NCI-H2196 treated with DMSO at 0.1 percent for 48 hours (cell line): ENCODE data around the gene GMIP.
"Not testable (repeated sequence)": the region's sequence is repeated elsewhere in the genome, so short reads cannot be mapped to it uniquely, and the experiment has no call there.

Experiments
- DNase-seq: peaks from one replicate; lab custom pipeline; 2025; ENCODE audit not compliant: unreplicated experiment; lab: John Stamatoyannopoulos, UW

GMIP gene

GRCh38 chr19:19613506-19613905 is 30.0 kb downstream of the GMIP start:
- DNase-seq: no peak

- DNase-seq: no peak
Measured at GRCh38 chr19:19610376-19611202, 32.9 kb downstream of the GMIP start.

DNA sequence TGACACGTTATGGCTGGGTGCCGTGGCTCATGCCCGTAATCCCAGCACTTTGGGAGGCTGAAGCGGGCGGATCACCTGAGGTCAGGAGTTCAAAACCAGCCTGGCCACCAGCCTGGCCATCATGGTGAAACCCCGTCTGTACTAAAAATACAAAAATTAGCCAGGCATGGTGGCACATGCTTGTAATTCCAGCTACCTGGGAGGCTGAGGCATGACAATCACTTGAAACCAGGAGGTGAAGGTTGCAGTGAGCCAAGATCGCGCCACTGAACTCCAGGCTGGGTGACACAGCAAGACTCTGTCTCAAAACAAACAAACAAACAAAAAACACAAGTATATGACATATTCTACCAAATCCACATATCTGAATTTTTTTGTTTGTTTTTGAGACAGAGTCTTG is 36.8 kb downstream of the GMIP start:
- not testable (repeated sequence) for DNase-seq

DNA sequence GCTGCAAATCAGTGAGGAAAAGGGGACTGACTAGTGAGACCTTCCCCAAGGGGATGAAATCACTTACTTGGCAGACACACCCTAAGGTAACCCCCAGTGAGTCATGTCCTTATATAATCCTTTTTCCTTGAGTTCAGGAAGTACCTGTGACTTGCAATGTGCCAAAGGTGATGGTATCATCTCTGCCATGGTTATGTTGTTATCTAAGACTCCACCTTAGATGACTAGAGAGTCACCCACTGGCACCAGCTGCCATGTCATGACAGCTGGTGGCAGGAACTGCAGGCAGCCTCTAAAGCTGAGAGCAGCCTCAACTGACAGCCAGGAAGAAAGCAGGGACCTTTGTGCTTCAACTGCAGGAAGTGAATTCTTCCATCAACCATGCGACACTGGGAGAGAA is 37.4 kb downstream of the GMIP start:
- DNase-seq: no peak

- no peak for DNase-seq
Measured at GRCh38 chr19:19602713-19603324, 40.6 kb downstream of the GMIP start.

DNA sequence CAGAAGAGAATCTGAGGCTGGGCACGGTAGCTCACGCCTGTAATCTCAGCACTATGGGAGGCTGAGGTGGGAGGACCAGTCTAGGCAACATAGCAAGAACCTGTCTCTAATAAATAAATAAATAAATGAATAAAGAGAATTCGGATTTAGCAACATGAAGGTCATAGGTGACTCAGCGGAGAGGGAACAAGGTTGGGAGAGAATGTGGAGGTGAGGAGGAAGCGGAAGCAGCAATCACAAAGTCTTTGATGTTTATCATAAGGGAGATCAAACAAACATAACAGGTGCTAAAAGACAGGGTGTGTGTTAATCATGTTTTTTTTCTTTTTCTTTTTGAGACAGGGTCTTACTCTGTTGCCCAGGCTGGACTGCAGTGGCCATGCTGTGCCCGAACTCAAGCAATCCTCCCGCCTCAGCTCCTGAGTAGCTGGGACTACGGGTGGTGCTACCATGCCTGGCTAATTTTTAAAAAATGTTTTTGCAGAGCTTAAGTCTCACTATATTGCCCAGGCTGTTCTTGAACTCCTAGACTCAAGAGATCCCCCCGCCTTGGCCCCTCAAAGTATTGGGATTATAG is 41.2 kb downstream of the GMIP start:
- DNase-seq: no peak

- no peak for DNase-seq
Measured at GRCh38 chr19:19600793-19601330, 42.6 kb downstream of the GMIP start.

GRCh38 chr19:19598728-19599451 is 44.6 kb downstream of the GMIP start:
- DNase-seq: not testable (repeated sequence)

DNA sequence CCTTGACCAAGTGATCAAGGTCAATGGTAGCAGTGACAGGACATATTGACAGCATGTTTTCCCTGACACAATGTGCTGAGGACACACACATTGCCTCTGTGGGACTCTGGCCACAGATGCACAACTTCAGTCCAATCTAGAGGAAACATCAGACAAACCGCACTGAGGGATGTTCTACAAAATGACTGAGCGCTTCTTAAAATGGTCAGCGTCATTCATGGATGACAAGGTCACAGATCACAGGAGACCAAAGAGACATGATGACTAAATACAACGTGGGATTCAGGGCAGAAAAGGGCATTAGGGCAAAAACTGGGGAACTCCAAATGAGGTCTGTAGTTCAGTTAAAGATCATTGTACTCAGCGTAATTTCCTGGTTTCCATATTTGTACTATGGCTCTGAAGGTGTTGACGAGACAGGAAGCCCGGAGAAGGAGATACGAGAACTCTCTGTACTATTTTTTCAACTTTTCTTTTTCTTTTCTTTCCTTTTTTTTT is 45.6 kb downstream of the GMIP start:
- no peak for DNase-seq

- DNase-seq: no peak
Measured at GRCh38 chr19:19595171-19595701, 48.2 kb downstream of the GMIP start.

DNA sequence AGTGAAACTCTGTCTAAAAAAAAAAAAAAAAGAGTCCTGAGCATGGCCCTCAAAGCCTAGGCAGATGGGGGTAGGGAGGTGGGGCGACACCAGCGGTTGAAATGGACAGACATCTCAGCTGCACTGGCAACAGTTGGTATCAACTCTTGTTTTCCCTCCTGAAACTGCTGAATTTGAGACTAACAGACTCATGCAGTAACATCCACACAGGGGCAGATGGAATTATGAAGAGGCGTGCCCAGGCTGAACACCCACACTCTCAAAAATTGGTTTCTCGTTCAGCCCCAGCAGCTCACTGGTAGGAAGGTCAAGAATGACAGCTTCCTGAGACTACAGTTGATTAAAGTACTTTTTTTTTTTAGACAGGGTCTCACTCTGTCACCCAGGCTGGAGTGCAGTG is 49.1 kb downstream of the GMIP start:
- DNase-seq: no peak

DNA sequence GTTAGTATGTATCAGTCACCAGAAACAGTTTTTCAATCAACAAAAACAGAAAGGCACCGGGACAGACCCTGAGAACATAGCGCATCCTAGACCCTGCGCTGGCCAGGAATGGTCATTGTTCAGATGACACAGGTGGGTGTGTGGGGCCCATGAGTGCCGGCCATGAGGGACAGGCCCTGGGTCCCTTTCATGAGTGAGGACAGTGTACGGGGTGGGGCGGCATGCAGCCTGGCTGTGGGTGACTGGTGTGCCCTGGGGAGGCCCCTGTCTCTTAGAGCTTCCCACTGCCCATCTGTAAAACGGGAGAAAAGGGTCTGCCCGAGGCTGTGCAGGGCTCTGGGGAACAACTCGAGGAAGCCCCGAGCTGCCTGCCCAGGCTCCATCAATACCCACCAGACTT is 50.8 kb downstream of the GMIP start:
- DNase-seq: no peak

DNA sequence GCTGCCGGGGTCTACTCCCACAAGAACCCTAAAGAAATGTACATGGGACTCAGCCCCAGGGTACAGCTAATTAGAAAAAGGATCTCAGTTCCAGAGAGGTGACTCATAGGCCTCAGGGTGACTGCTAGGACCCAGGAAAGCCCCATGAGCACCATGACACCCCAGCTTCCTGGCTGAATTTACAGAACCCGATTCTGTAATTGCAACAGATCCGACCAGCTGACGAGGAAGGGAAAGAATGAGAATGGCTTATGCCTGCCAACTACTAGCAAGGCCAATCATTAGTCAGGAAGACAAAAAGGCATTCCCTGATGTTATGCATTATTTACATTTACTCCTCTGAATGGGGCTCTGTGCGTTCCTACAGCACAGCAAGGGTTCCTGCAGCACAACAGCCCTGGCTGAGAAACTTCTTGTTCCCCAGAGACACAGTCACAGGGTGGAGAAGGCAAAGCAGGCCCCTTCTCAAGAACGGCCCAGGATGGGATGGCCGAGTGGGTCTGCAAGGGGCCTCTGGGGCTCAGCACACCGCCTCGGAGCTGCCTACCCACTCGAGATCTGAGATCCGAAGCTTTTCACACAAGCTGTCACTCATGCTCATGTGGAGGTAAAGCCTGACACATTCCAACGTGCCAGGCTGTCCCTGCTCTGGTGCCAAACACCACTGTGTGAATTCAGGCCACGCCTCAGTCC is 52.2 kb downstream of the GMIP start:
- no peak for DNase-seq

DNA sequence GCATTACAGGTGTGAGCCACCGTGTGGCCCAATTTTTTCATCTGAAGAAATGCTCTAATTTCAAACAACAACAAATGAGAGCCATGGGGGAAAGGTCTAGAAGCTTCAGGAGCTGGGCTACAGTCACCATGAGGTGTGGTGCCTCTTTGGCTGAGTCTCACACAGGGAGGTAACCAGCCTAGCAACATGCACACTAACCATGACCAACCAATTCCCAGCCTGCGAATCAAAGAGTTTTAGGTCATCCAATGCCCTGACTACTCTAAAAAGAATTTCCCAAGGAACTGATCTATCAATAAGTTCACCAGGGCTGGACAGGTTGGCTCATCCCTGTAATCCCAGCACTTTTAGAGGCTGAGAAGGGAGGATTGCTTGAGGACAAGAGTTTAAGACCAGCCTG is 54.9 kb downstream of the GMIP start:
- DNase-seq: no peak

- DNase-seq: no peak
Measured at GRCh38 chr19:19587771-19588170, 55.7 kb downstream of the GMIP start.

GRCh38 chr19:19584356-19584755 is 59.1 kb downstream of the GMIP start:
- DNase-seq: no peak

- DNase-seq: no peak
Measured at GRCh38 chr19:19582471-19582870, 61.0 kb downstream of the GMIP start.

- no peak for DNase-seq
Measured at GRCh38 chr19:19581391-19581790, 62.1 kb downstream of the GMIP start.

GRCh38 chr19:19580418-19580817 is 63.0 kb downstream of the GMIP start:
- DNase-seq: no peak
